Stimulated activated naive B cell treated with anti-CD40 and anti-IgM and Interleukin-4, amounts not matched to agents 10 μg/mL and 1 μg/mL and 100 μg/mL, for 72 hours (primary cell): ENCODE results near the gene BEX3.
A peak's percentile ranks its signal among the peaks of the same experiment; 100 is the strongest.
"Not testable (repeated sequence)": the region's sequence is repeated elsewhere in the genome, so short reads cannot be mapped to it uniquely, and the experiment has no call there.

Experiments used
- ATAC-seq, 2 donors: fragments of 150-1000 bp; cut with Tn5 transposase; replicated peaks; 2 replicates each; pipeline ENCODE4 v1.10.0; 2021; ENCODE audit warnings: moderate library complexity in 1 of 2
- DNase-seq: peaks from one replicate; pipeline ENCODE4 v3.0.0; 2021
- H3K27ac Mint-ChIP-seq: one replicate; pipeline ENCODE4 v1.8.0; 2022; ENCODE audit warnings: mild to moderate bottlenecking, mixed read lengths
- H3K27me3 Mint-ChIP-seq, 2 donors: one replicate each; pipeline ENCODE4 v1.8.0; 2022; ENCODE audit warnings: mixed read lengths in 2 of 2
- H3K36me3 Mint-ChIP-seq, 2 donors: one replicate each; pipeline ENCODE4 v1.8.0; 2022; ENCODE audit warnings: mixed read lengths in 2 of 2, mild to moderate bottlenecking in 1 of 2
- H3K4me1 Mint-ChIP-seq, 2 donors: one replicate each; pipeline ENCODE4 v1.8.0; 2022; ENCODE audit warnings: mixed read lengths in 2 of 2, mild to moderate bottlenecking in 1 of 2
- H3K4me3 Mint-ChIP-seq, 2 donors: one replicate each; pipeline ENCODE4 v1.8.0; 2022; ENCODE audit warnings: mild to moderate bottlenecking in 2 of 2, mixed read lengths in 2 of 2, moderate library complexity in 1 of 2
- H3K9me3 Mint-ChIP-seq, 2 donors: one replicate each; pipeline ENCODE4 v1.8.0; 2022; ENCODE audit warnings: mixed read lengths in 2 of 2, mild to moderate bottlenecking in 1 of 2

The BEX3 gene

DNA sequence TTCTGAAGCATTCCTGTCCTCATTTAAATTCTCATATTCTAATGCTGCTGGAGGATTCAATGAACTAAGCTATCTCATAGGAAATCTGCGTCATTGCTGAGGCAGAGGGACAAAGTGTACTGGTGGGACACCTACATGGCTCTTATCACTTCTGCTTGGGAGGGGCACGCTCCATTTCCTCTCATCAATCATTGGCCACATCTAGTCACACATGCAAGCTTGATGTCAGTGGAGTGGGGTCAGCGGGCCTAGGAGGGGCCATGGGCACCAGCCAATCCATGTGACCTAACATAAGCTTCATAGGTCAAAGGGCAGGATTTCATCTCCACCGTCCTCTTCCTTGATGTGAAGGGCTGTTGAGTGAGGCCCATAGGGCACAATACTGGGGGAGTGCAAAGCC lies 21.4 kb downstream of the BEX3 start:
- Mint-ChIP-seq H3K9me3 (no peaks in the 10 kb centered on the region), H3K36me3 (no peaks in the 10 kb centered on the region), H3K4me1 (no peaks in the 10 kb centered on the region)

DNA sequence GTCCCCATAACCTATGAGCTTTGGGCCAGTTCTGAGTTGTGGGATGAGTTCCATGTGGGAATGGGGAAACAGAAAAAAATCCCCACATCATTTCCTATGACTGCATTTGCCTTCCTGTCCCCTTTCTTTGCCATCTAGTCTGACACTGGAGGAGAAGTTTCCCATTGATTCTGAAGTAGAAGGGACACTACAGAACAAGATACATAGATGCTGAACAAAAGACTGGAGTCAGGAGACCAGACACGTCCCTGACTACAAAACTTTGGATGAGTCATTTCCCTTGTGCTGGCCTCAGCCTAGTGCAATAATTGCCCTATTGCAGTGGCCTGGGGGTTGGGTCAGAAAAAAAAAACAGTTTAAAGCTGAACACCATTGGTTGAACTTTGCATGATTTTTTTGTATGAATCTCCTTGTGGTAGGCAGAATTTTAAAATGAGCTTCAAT lies 22.1 kb downstream of the BEX3 start:
- no peak for DNase-seq
- Mint-ChIP-seq H3K4me1 (no peaks in the 10 kb centered on the region), H3K36me3 (no peaks in the 10 kb centered on the region), H3K4me3 (no peak overlapping the region), H3K9me3 (no peaks in the 10 kb centered on the region), H3K27me3 (peaks cover 0 to 17% of the 10 kb centered on the region in 2 donors), H3K27ac (no peak overlapping the region)
- no peak for ATAC-seq

More for the DNA sequence above, 21.4 kb downstream of the BEX3 start:
- Mint-ChIP-seq H3K27me3 (peaks cover 0 to 17% of the 10 kb centered on the region in 2 donors), H3K4me3 (no peak overlapping the region), H3K27ac (no peak overlapping the region)
- ATAC-seq (no peak), DNase-seq (no peak)

DNA sequence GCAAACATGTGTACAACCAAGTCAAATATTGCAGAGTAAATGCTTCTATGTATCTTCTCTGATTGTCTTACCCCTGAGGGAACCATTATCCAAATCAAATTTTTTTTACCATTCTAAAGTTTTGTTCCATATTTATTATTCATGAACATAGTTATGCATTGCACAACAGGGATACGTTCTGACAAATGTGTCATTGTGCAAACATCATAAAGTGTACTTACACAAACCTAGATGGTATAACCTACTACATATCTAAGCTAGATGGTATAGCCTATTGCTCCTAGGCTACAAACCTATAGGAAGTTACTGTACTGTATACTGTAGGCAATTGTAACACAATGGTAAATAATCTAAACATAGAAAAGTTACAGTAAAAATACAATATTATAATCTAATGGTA lies 23.4 kb downstream of the BEX3 start:
- Mint-ChIP-seq H3K27ac (no peak overlapping the region), H3K9me3 (no peaks in the 10 kb centered on the region), H3K4me3 (no peak overlapping the region), H3K4me1 (peaks cover 3 to 4% of the 10 kb centered on the region in 2 donors), H3K27me3 (peaks cover 4 to 17% of the 10 kb centered on the region in 2 donors), H3K36me3 (no peaks in the 10 kb centered on the region)
- DNase-seq: no peak
- ATAC-seq: no peak

DNA sequence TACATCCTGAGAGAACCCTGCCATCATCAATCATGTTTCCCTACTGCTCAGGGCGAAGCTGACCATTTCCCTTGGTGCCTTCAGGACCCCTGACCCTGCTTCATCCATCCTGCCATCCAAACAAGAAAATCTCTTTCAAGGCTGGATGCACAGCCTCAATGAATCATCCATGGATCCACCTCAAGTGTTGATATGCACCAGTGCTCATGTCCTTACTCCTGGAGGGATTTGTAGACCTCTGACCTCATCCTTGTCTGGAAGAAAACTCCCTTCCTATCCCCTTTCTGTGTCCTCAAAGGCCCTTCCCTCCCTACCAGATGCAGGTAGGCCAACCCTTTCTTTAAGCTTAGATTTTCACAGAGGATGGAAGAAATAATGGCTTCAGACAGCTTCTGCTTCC lies 24.6 kb downstream of the BEX3 start:
- Mint-ChIP-seq H3K36me3 (no peaks in the 10 kb centered on the region), H3K27me3 (peaks cover 4 to 21% of the 10 kb centered on the region in 2 donors), H3K27ac (no peak overlapping the region), H3K4me3 (no peak overlapping the region), H3K4me1 (peaks cover 3 to 6% of the 10 kb centered on the region in 2 donors), H3K9me3 (no peaks in the 10 kb centered on the region)
- ATAC-seq: no peak
- DNase-seq: no peak

DNA sequence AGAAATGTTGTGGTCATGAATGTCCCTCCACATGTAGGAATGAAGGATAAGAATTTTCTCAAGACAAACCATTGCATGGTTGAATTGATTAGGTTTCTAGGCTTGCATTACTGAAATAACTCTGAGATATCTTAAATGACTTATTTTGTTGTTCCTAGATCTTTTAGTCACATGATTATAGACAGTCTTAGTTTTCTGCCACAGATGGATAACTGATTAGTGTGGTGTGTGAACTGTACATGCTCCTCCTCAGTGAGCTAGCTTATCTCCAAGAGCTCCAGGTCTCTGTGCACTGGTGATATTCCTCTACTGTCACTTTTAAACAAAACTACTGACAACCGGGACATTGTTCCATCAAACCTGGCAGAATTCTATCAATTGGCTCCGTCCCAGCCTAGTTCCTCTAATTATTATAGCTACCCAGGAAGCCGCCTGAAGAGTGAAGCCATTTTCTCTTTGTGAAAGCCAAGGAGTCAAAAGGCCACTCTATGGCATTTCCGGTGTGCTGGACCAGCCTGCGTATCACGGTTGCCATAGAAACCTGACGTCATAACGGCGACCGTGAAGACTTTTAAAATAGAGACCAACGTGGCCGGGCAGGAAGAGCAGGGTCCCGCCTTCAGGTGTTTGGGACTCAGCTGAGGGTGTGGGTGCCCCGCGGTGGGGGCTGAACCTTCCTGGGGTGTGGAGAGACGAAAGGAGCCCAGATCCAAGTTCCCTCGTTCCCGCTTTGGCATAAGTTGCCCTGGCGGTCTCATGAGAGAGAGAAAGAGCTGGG lies 28.1 kb downstream of the BEX3 start:
- Mint-ChIP-seq H3K27ac (peak overlapping the region; percentile 91), H3K4me3 (peak overlapping the region; percentile 86 to 90), H3K27me3 (peaks cover 4 to 12% of the 10 kb centered on the region in 2 donors), H3K36me3 (peaks cover 0 to under 1% of the 10 kb centered on the region in 2 donors), H3K9me3 (no peaks in the 10 kb centered on the region), H3K4me1 (peaks cover 3 to 6% of the 10 kb centered on the region in 2 donors)
- ATAC-seq (peak; percentile 94 to 95), DNase-seq (peak; percentile 57)

DNA sequence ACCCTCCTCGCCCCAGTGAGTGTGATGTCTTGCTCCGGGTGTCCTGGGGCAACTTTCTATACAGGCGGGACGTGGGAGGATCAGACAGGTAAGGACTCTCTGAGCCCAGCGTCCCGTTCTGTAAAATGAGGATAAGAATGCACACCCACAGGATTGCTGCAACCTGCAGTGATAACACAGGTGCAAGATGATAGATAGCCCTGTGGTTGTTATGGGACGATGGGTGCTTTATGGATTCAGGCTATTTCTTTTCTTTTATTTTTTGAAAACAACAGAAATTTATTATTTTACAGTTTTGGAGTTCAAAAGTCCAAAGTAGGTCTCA lies 28.6 kb downstream of the BEX3 start:
- Mint-ChIP-seq H3K4me3 (peak overlapping the region; percentile 86 to 90), H3K36me3 (peaks cover 3 to 5% of the 10 kb centered on the region in 2 donors), H3K4me1 (peaks cover 3 to 6% of the 10 kb centered on the region in 2 donors), H3K27me3 (peaks cover 4 to 16% of the 10 kb centered on the region in 2 donors), H3K27ac (peak overlapping the region; percentile 91), H3K9me3 (no peaks in the 10 kb centered on the region)
- ATAC-seq (peak in 1 of 2 donors; percentile 53), DNase-seq (peak; percentile 4)

DNA sequence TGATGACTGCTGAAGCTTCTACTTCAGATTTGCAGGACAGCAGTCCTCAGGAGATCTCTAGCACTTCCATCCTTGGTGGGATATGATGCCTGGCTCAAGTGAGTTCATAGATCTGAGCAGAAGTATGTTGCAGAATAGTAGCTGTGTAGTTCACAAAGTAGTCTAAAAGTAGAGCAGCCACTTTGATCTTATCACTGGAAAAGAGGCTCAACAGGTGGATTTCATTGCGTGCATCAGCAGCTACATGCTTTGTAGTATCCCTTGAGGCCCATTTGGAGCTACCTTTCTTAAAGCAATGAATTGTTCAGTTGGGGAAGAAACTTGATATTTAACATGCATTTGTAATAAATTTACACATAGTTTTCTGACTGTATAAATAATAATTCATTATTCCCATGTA lies 29.9 kb downstream of the BEX3 start:
- peaks cover 3 to 6% of the 10 kb centered on the region in 2 donors for H3K4me1 Mint-ChIP-seq
- no peak for DNase-seq
- H3K36me3 Mint-ChIP-seq: peaks cover 5 to 6% of the 10 kb centered on the region in 2 donors
- no peak overlapping the region for H3K27ac Mint-ChIP-seq
- no peak for ATAC-seq
- H3K4me3 Mint-ChIP-seq: no peak overlapping the region
- peaks cover 4 to 17% of the 10 kb centered on the region in 2 donors for H3K27me3 Mint-ChIP-seq
- H3K9me3 Mint-ChIP-seq: peaks cover 0 to 4% of the 10 kb centered on the region in 2 donors

DNA sequence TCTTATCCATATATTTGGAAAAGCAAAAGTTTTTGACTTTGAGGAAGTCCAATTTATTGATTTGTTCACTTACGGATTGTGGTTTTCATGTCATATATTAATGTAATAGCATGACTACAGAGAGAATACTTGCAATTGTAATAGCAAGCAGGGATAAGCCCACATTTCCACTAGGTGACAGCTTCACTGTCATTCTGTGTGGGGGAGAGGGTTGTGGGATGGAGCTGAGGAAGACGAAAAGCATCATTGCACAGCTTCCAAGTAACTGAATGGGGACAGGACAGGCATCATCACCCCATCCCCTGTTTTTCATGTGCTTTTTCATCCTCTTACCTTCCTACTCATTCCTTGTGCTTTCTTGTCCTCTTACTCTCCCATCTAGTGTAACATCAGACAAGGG lies 31.4 kb downstream of the BEX3 start:
- DNase-seq: no peak
- peaks cover 4 to 13% of the 10 kb centered on the region in 2 donors for H3K27me3 Mint-ChIP-seq
- H3K4me3 Mint-ChIP-seq: no peak overlapping the region
- no peak for ATAC-seq
- H3K9me3 Mint-ChIP-seq: peaks cover 0 to 4% of the 10 kb centered on the region in 2 donors
- peaks cover 3 to 6% of the 10 kb centered on the region in 2 donors for H3K4me1 Mint-ChIP-seq
- H3K27ac Mint-ChIP-seq: no peak overlapping the region
- peaks cover 5 to 6% of the 10 kb centered on the region in 2 donors for H3K36me3 Mint-ChIP-seq

DNA sequence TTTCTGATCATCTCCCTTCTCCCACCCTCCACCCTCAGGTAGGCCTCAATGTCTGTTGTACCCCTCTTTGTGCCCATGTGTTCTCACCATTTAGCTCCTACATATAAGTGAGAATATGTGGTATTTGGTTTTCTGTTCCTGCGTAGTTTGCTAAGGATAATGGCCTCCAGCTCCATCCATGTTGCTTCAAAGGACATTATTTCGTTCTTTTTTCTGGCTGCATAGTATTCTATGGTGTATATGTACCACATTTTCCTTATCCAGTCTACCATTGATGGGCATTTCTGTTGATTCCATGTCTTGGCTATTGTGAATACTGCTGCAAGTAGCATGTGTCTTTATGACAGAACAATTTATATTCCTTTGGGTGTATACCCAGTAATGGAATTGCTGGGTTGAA lies 35.4 kb downstream of the BEX3 start:
- H3K36me3 Mint-ChIP-seq, H3K4me1 Mint-ChIP-seq, H3K27ac Mint-ChIP-seq, H3K4me3 Mint-ChIP-seq, H3K9me3 Mint-ChIP-seq, DNase-seq, ATAC-seq: not testable (repeated sequence)
- peaks cover 0 to 12% of the 10 kb centered on the region in 2 donors for H3K27me3 Mint-ChIP-seq

DNA sequence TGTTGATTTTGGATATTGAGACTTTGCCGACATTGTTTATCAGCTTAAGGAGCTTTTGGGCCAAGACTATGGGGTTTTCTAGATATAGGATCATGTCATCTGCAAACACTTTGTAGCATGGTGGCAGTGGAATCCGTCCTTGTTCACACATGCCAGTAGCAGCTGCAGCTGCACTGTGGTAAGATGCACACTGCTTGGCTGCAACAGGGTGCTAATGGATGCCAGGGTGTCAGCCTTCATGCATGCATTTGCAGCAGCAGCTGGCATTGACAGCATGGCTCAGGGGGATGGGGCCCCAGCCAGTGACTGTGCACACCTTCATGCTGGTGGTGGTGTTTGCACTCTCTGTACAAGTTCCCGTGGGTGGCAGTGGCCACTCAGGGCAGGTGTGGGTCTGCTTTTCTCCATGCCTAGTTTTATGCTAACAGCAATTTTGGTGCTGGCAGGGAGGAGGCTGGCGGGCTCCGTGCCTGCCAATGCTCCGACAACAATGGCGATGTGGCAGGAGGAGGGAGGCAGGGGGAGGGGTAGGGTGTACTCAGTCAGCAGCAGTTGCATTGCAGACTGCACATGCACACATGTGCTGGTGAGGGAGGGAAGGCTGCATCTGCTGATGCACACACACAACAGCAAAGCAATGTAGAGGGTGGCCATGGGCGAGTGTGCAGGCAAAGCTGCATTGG lies 37.5 kb downstream of the BEX3 start:
- peaks cover 0 to 4% of the 10 kb centered on the region in 2 donors for H3K9me3 Mint-ChIP-seq
- ATAC-seq (no peak), DNase-seq (no peak)
- H3K36me3 Mint-ChIP-seq: peaks cover 5 to 6% of the 10 kb centered on the region in 2 donors
- peaks cover 0 to 12% of the 10 kb centered on the region in 2 donors for H3K27me3 Mint-ChIP-seq
- H3K4me1 Mint-ChIP-seq: no peaks in the 10 kb centered on the region
- H3K4me3 Mint-ChIP-seq: no peak overlapping the region
- no peak overlapping the region for H3K27ac Mint-ChIP-seq

DNA sequence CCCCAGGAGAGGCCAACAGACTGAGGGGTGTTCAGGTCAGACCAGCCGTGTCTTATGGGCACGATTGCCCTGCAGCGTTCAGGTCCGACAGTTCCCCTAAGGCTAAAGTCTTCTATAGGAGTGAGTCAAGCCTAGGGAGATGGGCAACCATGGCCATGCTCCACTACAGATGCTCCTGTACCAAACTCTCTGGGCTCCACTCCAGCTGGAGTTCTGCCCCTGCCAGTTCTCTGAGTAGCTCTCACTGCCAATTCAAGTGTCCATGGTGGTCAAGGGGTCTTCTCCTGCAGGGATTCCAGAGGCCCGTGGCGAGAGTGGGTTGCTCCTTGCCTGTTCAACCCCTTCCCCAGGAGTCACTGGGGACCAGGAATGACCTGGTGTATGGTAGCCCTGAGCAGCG lies 38.2 kb downstream of the BEX3 start:
- Mint-ChIP-seq H3K27ac (no peak overlapping the region), H3K4me1 (no peaks in the 10 kb centered on the region), H3K36me3 (peaks cover 2 to 5% of the 10 kb centered on the region in 2 donors), H3K9me3 (peaks cover 0 to 4% of the 10 kb centered on the region in 2 donors), H3K27me3 (peaks cover 0 to 10% of the 10 kb centered on the region in 2 donors), H3K4me3 (no peak overlapping the region)
- DNase-seq: no peak
- no peak for ATAC-seq

DNA sequence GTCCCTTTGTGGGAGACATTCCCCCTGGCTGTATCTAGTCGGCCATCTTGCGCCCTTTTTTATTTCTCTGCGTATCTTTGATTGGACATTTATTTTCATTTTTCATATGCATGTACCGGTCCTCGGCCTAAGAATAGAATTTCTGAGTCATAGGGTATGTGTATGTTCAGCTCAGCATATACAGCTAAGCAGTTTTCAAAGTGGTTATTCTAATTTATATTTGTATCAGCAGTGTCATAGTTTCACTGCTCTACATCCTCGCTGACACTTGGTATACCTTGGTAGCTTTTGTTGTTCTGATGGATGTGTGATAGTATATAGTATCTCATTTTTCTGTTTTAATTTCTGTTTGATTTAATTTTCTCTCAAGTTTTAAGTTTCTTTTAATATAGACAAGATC lies 38.7 kb downstream of the BEX3 start:
- DNase-seq: no peak
- no peak for ATAC-seq
- no peak overlapping the region for H3K4me3 Mint-ChIP-seq
- H3K4me1 Mint-ChIP-seq: no peaks in the 10 kb centered on the region
- no peak overlapping the region for H3K27ac Mint-ChIP-seq
- peaks cover 0 to 3% of the 10 kb centered on the region in 2 donors for H3K36me3 Mint-ChIP-seq
- peaks cover 0 to 7% of the 10 kb centered on the region in 2 donors for H3K27me3 Mint-ChIP-seq
- H3K9me3 Mint-ChIP-seq: peaks cover 0 to 3% of the 10 kb centered on the region in 2 donors

DNA sequence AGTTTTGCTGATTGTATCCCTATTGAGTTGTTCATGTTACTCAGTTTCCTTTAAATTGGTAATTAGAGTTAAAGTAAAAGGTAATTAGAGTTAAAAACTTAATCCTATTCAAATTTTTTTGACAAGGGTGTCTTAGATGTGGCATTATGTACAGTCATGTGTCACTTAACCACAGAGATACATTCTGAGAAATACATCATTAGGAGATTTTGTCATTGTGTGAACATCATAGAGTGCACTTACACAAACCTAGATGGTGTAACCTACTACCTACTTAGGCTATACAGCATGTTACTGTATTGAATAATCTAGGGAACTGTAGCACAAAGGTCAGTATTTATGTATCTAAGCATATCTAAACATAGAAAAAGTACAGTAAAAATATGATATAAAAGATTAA lies 39.2 kb downstream of the BEX3 start:
- Mint-ChIP-seq H3K9me3 (no peaks in the 10 kb centered on the region), H3K27me3 (peaks cover 0 to 4% of the 10 kb centered on the region in 2 donors), H3K27ac (no peak overlapping the region), H3K4me1 (no peaks in the 10 kb centered on the region), H3K36me3 (no peaks in the 10 kb centered on the region), H3K4me3 (no peak overlapping the region)
- DNase-seq (no peak), ATAC-seq (no peak)

DNA sequence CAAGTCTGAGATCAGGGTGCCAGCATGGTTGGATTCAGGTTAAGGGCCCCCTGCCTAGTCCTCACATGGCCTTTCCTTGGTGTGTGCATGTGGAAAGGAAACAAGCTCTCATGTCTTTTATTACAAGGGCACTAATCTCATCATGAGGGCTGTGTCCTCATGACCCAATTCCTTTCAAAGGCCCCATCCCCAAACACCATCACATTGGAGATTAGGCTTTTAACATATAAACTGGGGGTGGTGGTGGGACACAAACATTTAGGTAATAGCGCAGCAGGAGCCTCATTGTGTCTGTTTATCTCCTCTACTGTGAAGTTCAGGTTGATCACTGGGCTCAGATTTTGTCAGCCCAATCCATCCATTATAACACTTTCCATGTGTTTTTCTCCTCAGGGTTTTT lies 41.0 kb downstream of the BEX3 start:
- no peak for ATAC-seq
- no peak for DNase-seq
- H3K4me3 Mint-ChIP-seq: no peak overlapping the region
- H3K27me3 Mint-ChIP-seq: peaks cover 0 to 12% of the 10 kb centered on the region in 2 donors
- H3K36me3 Mint-ChIP-seq: no peaks in the 10 kb centered on the region
- H3K4me1 Mint-ChIP-seq: no peaks in the 10 kb centered on the region
- H3K27ac Mint-ChIP-seq: no peak overlapping the region
- no peaks in the 10 kb centered on the region for H3K9me3 Mint-ChIP-seq

DNA sequence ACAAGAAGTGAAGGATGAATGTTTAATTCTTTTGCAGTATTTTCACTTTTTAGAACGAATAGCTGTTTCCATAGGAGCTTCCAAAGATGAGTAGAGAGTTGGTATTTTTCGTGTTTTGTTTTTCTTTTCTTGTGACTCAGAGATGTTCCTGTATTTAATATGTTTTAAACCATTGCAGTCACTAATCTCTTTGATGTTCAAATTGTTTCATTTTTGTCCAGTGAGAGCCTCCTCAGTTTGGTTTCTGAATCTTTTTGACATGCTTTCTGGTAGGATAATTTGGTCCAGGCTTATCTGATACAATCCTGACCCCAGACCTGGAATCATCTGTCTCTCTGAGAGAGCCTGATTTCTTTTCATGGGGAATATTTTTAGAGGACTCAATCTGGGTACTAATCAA lies 41.6 kb downstream of the BEX3 start:
- H3K27ac Mint-ChIP-seq: no peak overlapping the region
- no peak for ATAC-seq
- H3K36me3 Mint-ChIP-seq: no peaks in the 10 kb centered on the region
- H3K4me1 Mint-ChIP-seq: no peaks in the 10 kb centered on the region
- peaks cover 0 to 13% of the 10 kb centered on the region in 2 donors for H3K27me3 Mint-ChIP-seq
- no peaks in the 10 kb centered on the region for H3K9me3 Mint-ChIP-seq
- DNase-seq: no peak
- no peak overlapping the region for H3K4me3 Mint-ChIP-seq
